HCT116 (cell line): ENCODE measurements around the gene RALGPS2. TPM values are rescaled to one million over a fixed set of nuclear protein-coding genes. Genes with fewer than 3 reads are reported as not detected.
"Not testable (repeated sequence)": the region's sequence is repeated elsewhere in the genome, so short reads cannot be mapped to it uniquely, and the experiment has no call there.

Experiments
- ATAC-seq: fragments of 200-7000 bp; cut with Tn5 transposase; 2 replicates; pipeline ENCODE4 v1.9.1; 2020; ENCODE audit warnings: mild to moderate bottlenecking, moderate library complexity
- BruUV-seq: library from RNA; stranded (reverse); fragments of 400-500 nt; replicated peaks from 2 replicates; lab custom pipeline; 2021; lab: Mats Ljungman, UMichigan
- CTCF ChIA-PET: fragments of 300-600 bp; sonication (Branson Sonifier 250); formaldehyde crosslinking; loops from one replicate; lab custom pipeline; 2021; ENCODE audit warnings: antibody characterized with exemption; lab: Charles Lee
- POLR2A ChIA-PET: fragments of 300-600, 350-600 bp; sonication (Branson Sonifier 250); formaldehyde crosslinking; loops from one replicate; lab custom pipeline; 2021; ENCODE audit warnings: antibody characterized with exemption; lab: Charles Lee
- RAD21 ChIA-PET, 2 experiments: fragments of 300-600 bp; sonication (Branson Sonifier 250); formaldehyde crosslinking; loops; one replicate each; lab custom pipeline; 2023; ENCODE audit warnings: low total read pairs in 2 of 2; ENCODE audit not compliant: uncharacterized antibody in 2 of 2, unreplicated experiment in 2 of 2, low non-redundant PET in 1 of 2; lab: Charles Lee
- DNase-seq: peaks from one replicate; pipeline ENCODE4 v3.0.0-alpha.2; 2010; ENCODE audit warnings: low read depth, low spot score
- H2AFZ ChIP-seq: fragments of 200-600 bp; shearing (Covaris generic), sonication (generic); 2 replicates; pipeline ENCODE4 v1.6.1; 2017; ENCODE audit warnings: low read depth, mixed run types, mixed read lengths, antibody characterized with exemption, low read length; ENCODE audit not compliant: poor library complexity, severe bottlenecking
- H3K27ac ChIP-seq: 2 replicates; pipeline ENCODE4 v1.5.1; 2012; ENCODE audit warnings: low read depth, low read length
- H3K27me3 ChIP-seq: fragments of 200-600 bp; sonication (generic); 2 replicates; pipeline ENCODE4 v1.6.1; 2016; ENCODE audit warnings: mixed run types, low read length, mixed read lengths; ENCODE audit not compliant: insufficient read depth
- H3K36me3 ChIP-seq, 2 experiments: fragments of 200-500 bp in 1 of 2; fragments of 200-600 bp in 1 of 2; sonication (Bioruptor generic) in 1 of 2; sonication (generic) in 1 of 2; 2 replicates each; pipeline versions ENCODE4 v1.5.1 to v1.6.1; 2014 to 2016; ENCODE audit warnings: low read length in 2 of 2, inconsistent platforms in 1 of 2, mixed read lengths in 1 of 2, mixed run types in 1 of 2; ENCODE audit not compliant: insufficient read depth in 2 of 2, control insufficient read depth in 1 of 2
- H3K4me1 ChIP-seq, 2 experiments: fragments of 200-600 bp in 1 of 2; sonication (generic) in 1 of 2; 2 replicates each; pipeline versions ENCODE4 v1.5.1 to v1.6.1; 2012 to 2017; ENCODE audit warnings: low read length in 2 of 2, inconsistent platforms in 1 of 2, mild to moderate bottlenecking in 1 of 2, mixed read lengths in 1 of 2, mixed run types in 1 of 2, moderate library complexity in 1 of 2; ENCODE audit not compliant: insufficient read depth in 2 of 2, control insufficient read depth in 1 of 2
- H3K4me2 ChIP-seq: fragments of 200-600 bp; sonication (generic); 2 replicates; pipeline ENCODE4 v1.6.1; 2017; ENCODE audit warnings: mixed run types, low read length, mixed read lengths
- H3K4me3 ChIP-seq, 2 experiments: fragments of 200-600 bp in 1 of 2; sonication (generic) in 1 of 2; replicated peaks in 1 of 2; 2 replicates each; pipeline ENCODE4 v1.5.1; 2011 to 2016; ENCODE audit warnings: low read length in 2 of 2, control low read depth in 1 of 2, low read depth in 1 of 2, mild to moderate bottlenecking in 1 of 2, mixed read lengths in 1 of 2, mixed run types in 1 of 2
- H3K79me2 ChIP-seq: fragments of 200-600 bp; sonication (generic); 2 replicates; pipeline ENCODE4 v1.6.1; 2017; ENCODE audit warnings: mild to moderate bottlenecking, mixed run types, low read length, moderate library complexity, mixed read lengths; ENCODE audit not compliant: insufficient read depth
- H3K9ac ChIP-seq: fragments of 200-600 bp; sonication (generic); 2 replicates; pipeline ENCODE4 v1.6.1; 2016; ENCODE audit warnings: low read length, mixed read lengths
- H3K9me2 ChIP-seq: fragments of 200-600 bp; sonication (generic), shearing (Covaris generic); 2 replicates; pipeline ENCODE4 v1.6.1; 2017; ENCODE audit warnings: mixed run types, mild to moderate bottlenecking, moderate library complexity; ENCODE audit not compliant: insufficient read depth
- H3K9me3 ChIP-seq, 2 experiments: fragments of 200-500 bp in 1 of 2; fragments of 200-600 bp in 1 of 2; sonication (Bioruptor generic) in 1 of 2; sonication (generic) in 1 of 2; 2 replicates each; pipeline ENCODE4 v1.6.1; 2014 to 2017; ENCODE audit warnings: low read length in 2 of 2, mixed read lengths in 2 of 2, inconsistent platforms in 1 of 2, low read depth in 1 of 2, mild to moderate bottlenecking in 1 of 2, mixed run types in 1 of 2, moderate library complexity in 1 of 2; ENCODE audit not compliant: control insufficient read depth in 1 of 2, insufficient read depth in 1 of 2
- H4K20me1 ChIP-seq: fragments of 200-600 bp; sonication (generic), shearing (Covaris generic); 2 replicates; pipeline ENCODE4 v1.6.1; 2017; ENCODE audit warnings: mixed run types, mild to moderate bottlenecking, moderate library complexity; ENCODE audit not compliant: insufficient read depth
- CBX3 ChIP-seq: IDR thresholded peaks from 2 replicates; pipeline ENCODE4 v1.6.1; 2012; ENCODE audit warnings: low read depth
- ELF1 ChIP-seq: IDR thresholded peaks from 2 replicates; pipeline ENCODE4 v1.6.1; 2012; ENCODE audit warnings: low read depth, borderline replicate concordance
- FOSL1 ChIP-seq: IDR thresholded peaks from 2 replicates; pipeline ENCODE4 v1.6.1; 2012; ENCODE audit warnings: low read depth
- JUND ChIP-seq: IDR thresholded peaks from 2 replicates; pipeline ENCODE4 v1.6.1; 2012
- intact Hi-C: fragments of 100-400 bp; cut with micrococcal nuclease; formaldehyde crosslinking; loops from 2 replicates; pipeline ENCODE4 v1.10.0; 2022
- total RNA-seq: library from RNA; stranded (reverse); gene quantifications from one replicate; pipeline ENCODE4 v1.2.1, GENCODE V29; 2021; ENCODE audit not compliant: unreplicated experiment

The RALGPS2 gene
- total RNA-seq, 1 experiment from 2014 or later = 25.6 TPM

DNA sequence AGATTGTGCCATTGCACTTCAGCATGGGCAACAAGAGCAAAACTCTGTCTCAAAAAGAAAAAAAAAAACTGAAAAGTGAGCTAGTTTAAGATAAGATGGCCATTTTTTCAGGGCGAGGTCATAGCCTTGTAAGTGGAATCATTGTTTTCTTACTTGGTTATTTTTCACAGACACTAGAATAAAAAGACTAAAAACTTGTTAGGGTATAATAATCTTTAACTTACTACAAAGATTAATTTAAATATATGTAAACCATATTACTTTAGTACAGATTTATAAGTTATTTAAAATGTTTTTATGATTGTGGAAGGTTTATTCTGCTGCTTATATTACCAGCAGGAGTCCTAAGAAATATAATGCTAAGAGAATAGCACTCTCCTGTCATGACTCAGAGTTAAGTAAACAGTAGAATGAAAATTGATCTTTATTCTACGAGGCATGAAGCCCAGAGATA is 122.4 kb downstream of the RALGPS2 start:
- no peak overlapping the region for H2AFZ ChIP-seq
- peak overlapping the region; percentile 22 for H3K4me2 ChIP-seq
- H3K9me2 ChIP-seq = no peaks in the 10 kb centered on the region
- DNase-seq (peak; percentile 22), ATAC-seq (peak; percentile 59; the same call in 1 of the 2 replicates)
- intact Hi-C loops = no loop called here
- H3K27me3 ChIP-seq = no peaks in the 10 kb centered on the region
- H3K9ac ChIP-seq = no peak overlapping the region
- H4K20me1 ChIP-seq = no peaks in the 10 kb centered on the region
- RAD21 ChIA-PET = no interaction called here
- H3K4me1 ChIP-seq = peaks cover 6 to 12% of the 10 kb centered on the region in 2 experiments; a peak in 2 of 4 replicates
- H3K27ac ChIP-seq = no peak overlapping the region; the same call in 1 of the 2 replicates
- TF ChIP-seq ELF1 (no peak), FOSL1 (peak; percentile 52), JUND (peak; percentile 28; the same call in 1 of the 2 replicates), CBX3 (peak; percentile 20; the same call in 1 of the 2 replicates)
- no TSS peak for BruUV-seq
- H3K79me2 ChIP-seq = no peaks in the 10 kb centered on the region
- no peaks in the 10 kb centered on the region for H3K36me3 ChIP-seq
- no peaks in the 10 kb centered on the region for H3K9me3 ChIP-seq
- POLR2A ChIA-PET = no interaction called here
- H3K4me3 ChIP-seq = no peak overlapping the region
- CTCF ChIA-PET = no interaction called here

DNA sequence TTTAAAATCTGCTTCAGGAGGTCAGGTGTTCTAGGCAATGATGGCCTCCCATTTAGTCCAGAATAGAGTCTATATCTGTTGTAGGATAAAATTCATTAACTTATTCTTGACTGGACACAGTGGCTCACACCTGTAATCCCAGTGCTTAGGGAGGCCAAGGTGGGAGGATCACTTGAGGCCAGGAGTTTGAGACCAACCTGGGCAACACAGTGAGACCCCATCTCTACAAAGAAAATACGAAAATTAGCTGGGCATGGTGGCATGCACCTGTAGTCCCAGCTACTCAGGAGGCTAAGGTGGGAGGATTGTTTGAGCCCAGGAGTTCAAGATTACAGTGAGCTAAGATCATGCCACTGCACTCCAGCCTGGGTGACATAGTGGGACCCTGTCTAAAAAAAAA is 122.9 kb downstream of the RALGPS2 start:
- H3K4me3 ChIP-seq, H3K9me3 ChIP-seq, H4K20me1 ChIP-seq, H3K27me3 ChIP-seq, CTCF ChIA-PET, H3K36me3 ChIP-seq, H3K79me2 ChIP-seq, H3K27ac ChIP-seq, intact Hi-C loops, H3K9me2 ChIP-seq, BruUV-seq, DNase-seq, POLR2A ChIA-PET, H3K9ac ChIP-seq, H2AFZ ChIP-seq, RAD21 ChIA-PET: not testable (repeated sequence)
- ATAC-seq = peak; percentile 20; the same call in 1 of the 2 replicates
- H3K4me1 ChIP-seq = peaks cover 6 to 12% of the 10 kb centered on the region in 2 experiments; a peak in 2 of 4 replicates
- peak overlapping the region; percentile 16; the same call in 1 of the 2 replicates for H3K4me2 ChIP-seq
